ENCODE data around the gene EPHX1.

The EPHX1 gene

GRCh38 chr1:225873281-225873850 lies 63.4 kb downstream of the EPHX1 start:
- TF ChIP-seq CTCF (IDR thresholded peaks at IDR 0.05): no peak

GRCh38 chr1:225874431-225874830 lies 64.5 kb downstream of the EPHX1 start:
- no peak for TF ChIP-seq CTCF (IDR thresholded peaks at IDR 0.05)

- no peak for TF ChIP-seq CTCF (IDR thresholded peaks at IDR 0.05)
Observed at GRCh38 chr1:225875044-225875815, 65.3 kb downstream of the EPHX1 start.

GRCh38 chr1:225876900-225877510 lies 67.1 kb downstream of the EPHX1 start:
- TF ChIP-seq CTCF (IDR thresholded peaks at IDR 0.05): no peak

- TF ChIP-seq CTCF (IDR thresholded peaks at IDR 0.05): peak; percentile 44; the same call in 1 of the 2 replicates
Observed at GRCh38 chr1:225877580-225877979, 67.7 kb downstream of the EPHX1 start.

GRCh38 chr1:225878282-225878681 lies 68.4 kb downstream of the EPHX1 start:
- no peak for TF ChIP-seq CTCF (IDR thresholded peaks at IDR 0.05)

- no peak for TF ChIP-seq CTCF (IDR thresholded peaks at IDR 0.05)
Observed at GRCh38 chr1:225879521-225880221, 69.7 kb downstream of the EPHX1 start.

All from LNCAP (cell line).